Ovary (tissue), 3 donors: ENCODE results near the gene SLC39A11.

Experiments
- CTCF ChIP-seq, 3 donors: fragments of 450-650 bp in 2 of 3; fragments of 200-600 bp in 1 of 3; IDR thresholded peaks; one replicate each; pipeline versions ENCODE4 v1.5.1 to v1.8.0; 2016 to 2022; ENCODE audit warnings: antibody characterized with exemption in 3 of 3, mild to moderate bottlenecking in 1 of 3
- EP300 ChIP-seq: sonication (generic); formaldehyde crosslinking; IDR thresholded peaks from one replicate; pipeline ENCODE4 v1.6.1; 2017; ENCODE audit warnings: antibody characterized with exemption
- donor health status: DM: no; HTN: no; CAD: no.

- no peak for TF ChIP-seq EP300
- no peak for TF ChIP-seq CTCF (IDR thresholded peaks at IDR 0.05)
Measured at GRCh38 chr17:73066148-73066884, 26.2 kb downstream of the SLC39A11 start.
